Measurements from ENCODE around the gene ZP1. TPM values are rescaled to one million over a fixed set of nuclear protein-coding genes. Genes with fewer than 3 reads are reported as not detected.

The ZP1 gene
- total and polyA plus RNA-seq, 4 donors = 0.04 TPM; not detected in 3

DNA sequence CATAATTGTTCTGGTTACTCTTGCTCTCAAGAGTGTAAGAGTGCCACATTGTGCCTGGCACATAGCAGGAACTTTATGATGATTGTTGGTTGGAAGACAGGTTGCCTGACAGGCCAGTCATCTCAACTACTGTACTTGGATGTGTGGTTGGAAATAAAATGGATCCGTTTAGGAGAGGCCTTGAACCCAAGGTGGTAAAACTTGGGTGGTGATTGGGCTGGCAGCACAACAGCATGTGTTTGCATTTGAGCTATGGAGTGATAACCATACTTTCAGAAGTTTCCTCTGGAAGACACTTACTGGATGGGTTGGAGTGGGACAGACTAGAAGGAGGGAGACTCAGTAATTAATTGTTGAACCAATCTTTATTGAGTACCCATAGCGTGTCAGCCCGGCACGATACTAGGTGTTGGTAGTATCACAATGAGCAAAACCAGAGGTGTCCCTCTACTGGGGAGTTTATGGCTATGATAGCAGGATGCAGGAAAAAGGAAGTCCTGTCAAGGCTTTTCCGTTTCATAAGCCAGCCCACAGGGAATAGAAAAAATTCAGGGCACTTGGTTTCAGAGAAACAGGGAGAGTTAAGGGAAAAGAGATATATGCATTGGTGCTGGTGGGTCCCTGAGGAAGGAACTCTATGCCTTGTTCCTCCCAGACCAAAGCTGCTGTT lies 43.5 kb downstream of the ZP1 start:
- Histone ChIP-seq H3K27ac (ENCODE audit: low read depth in 1 of 2, low read length in 1 of 2) (peak overlapping the region in 1 of 2 donors; percentile 65), H3K9ac (ENCODE audit: insufficient read depth in 1 of 2, low read length in 2 of 2) (no peak overlapping the region), H3K9me3 (ENCODE audit: control insufficient read depth in 4 of 4, insufficient read depth in 3 of 4, low read length in 3 of 4) (no peaks in the 10 kb centered on the region), H3K27me3 (ENCODE audit: control insufficient read depth in 3 of 3, insufficient read depth in 3 of 3, low read length in 2 of 3) (no peaks in the 10 kb centered on the region), H3K36me3 (ENCODE audit: control insufficient read depth in 4 of 4, insufficient read depth in 4 of 4, low read length in 4 of 4) (no peaks in the 10 kb centered on the region), H3K4me1 (ENCODE audit: control insufficient read depth in 5 of 5, insufficient read depth in 5 of 5, low read length in 5 of 5) (peaks cover 7 to 28% (median 12%) of the 10 kb centered on the region in 5 donors), H3K4me3 (no peak overlapping the region)
- 53 to 60% methylated on average over 5 of the region's 5 CpGs for WGBS, 2 donors
- TF ChIP-seq, protein P1, sequence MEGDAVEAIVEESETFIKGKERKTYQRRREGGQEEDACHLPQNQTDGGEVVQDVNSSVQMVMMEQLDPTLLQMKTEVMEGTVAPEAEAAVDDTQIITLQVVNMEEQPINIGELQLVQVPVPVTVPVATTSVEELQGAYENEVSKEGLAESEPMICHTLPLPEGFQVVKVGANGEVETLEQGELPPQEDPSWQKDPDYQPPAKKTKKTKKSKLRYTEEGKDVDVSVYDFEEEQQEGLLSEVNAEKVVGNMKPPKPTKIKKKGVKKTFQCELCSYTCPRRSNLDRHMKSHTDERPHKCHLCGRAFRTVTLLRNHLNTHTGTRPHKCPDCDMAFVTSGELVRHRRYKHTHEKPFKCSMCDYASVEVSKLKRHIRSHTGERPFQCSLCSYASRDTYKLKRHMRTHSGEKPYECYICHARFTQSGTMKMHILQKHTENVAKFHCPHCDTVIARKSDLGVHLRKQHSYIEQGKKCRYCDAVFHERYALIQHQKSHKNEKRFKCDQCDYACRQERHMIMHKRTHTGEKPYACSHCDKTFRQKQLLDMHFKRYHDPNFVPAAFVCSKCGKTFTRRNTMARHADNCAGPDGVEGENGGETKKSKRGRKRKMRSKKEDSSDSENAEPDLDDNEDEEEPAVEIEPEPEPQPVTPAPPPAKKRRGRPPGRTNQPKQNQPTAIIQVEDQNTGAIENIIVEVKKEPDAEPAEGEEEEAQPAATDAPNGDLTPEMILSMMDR (IDR thresholded peaks at IDR 0.05; ENCODE audit: control extremely low read depth, extremely low read depth) = no peak
- ATAC-seq (ENCODE audit: insufficient read depth, low FRiP score) = no peak
- DNase-seq = peak in 2 of 3 donors; percentile 28 to 29

DNA sequence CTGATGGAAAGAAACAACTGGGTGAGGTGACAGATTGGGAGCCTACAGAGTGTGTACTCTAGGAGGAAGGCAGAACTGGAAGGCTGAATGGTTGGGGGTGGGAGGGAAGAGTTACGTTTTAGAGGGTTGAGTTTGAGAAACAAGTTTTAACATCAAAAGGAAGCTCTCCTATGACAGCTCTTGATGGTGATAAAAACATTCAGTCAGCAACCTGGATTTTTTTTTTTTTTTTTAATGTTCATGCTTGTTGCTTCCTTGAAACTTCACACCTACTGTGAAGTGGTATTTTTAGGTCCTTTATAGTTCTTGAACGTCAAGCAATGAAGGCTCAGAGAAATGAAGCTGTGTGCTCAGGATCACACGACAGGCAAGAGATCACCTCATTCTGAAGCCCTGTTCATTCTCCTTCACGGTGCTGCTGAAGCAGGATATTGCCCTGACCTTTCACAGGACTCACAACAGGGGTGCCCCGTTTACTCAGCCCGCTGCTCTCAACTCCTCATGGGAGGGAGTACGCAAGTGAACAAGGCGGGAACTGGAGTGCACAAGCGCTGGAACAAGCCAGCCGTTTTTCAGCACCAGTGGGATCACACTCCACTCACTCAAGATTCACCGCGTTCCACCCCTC lies 45.0 kb downstream of the ZP1 start:
- no peaks in the 10 kb centered on the region for H3K9me3 ChIP-seq (ENCODE audit: control insufficient read depth in 4 of 4, insufficient read depth in 3 of 4, low read length in 3 of 4)
- peak overlapping the region in 1 of 2 donors; percentile 40 for H3K9ac ChIP-seq (ENCODE audit: insufficient read depth in 1 of 2, low read length in 2 of 2)
- H3K4me1 ChIP-seq (ENCODE audit: control insufficient read depth in 5 of 5, insufficient read depth in 5 of 5, low read length in 5 of 5) = peaks cover 7 to 29% (median 13%) of the 10 kb centered on the region in 5 donors
- 66 to 87% methylated on average over 12 of the region's 12 CpGs for WGBS, 2 donors
- no peaks in the 10 kb centered on the region for H3K27me3 ChIP-seq (ENCODE audit: control insufficient read depth in 3 of 3, insufficient read depth in 3 of 3, low read length in 2 of 3)
- no peaks in the 10 kb centered on the region for H3K36me3 ChIP-seq (ENCODE audit: control insufficient read depth in 4 of 4, insufficient read depth in 4 of 4, low read length in 4 of 4)
- no peak overlapping the region for H3K27ac ChIP-seq (ENCODE audit: low read depth in 1 of 2, low read length in 1 of 2)
- ATAC-seq (ENCODE audit: insufficient read depth, low FRiP score) = no peak
- TF ChIP-seq, protein P1 (IDR thresholded peaks at IDR 0.05; ENCODE audit: control extremely low read depth, extremely low read depth) = no peak
- no peak for DNase-seq
- H3K4me3 ChIP-seq = no peak overlapping the region

DNA sequence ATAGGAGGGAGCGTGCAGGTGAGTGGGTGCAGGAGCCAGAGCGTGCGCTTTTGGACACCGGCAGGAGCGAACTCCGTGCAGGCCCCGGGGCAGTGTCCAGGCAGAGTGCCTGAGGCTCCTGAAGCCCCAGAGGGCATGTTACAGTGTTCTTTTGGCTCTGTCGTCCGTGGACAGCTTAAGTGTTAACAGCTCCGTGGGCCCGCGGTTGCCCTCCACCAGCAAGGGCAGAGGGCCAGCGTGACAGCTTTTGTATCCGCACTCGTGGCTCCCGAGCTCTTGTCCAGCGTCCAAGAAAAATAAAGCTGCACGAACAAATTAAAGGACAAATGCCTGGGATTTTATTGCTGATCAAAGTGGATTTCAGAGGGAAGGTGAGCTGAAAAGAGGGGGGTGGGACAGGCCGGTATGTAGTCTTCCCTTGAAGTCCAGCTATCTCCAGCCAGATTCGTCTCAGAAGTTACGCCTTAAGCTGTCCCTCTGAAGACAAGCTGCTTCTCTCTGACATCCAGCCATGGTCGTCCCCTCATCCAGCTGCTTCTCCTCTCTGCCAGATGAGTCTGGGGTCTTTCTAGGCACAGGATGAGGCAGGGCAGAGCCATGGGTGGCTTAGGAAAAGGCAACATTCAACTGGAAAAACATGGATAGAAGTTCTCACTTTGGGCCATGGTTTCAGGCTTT lies 45.6 kb downstream of the ZP1 start:
- peak overlapping the region; percentile 83 to 93 for H3K27ac ChIP-seq (ENCODE audit: low read depth in 1 of 2, low read length in 1 of 2)
- peaks cover 7 to 29% (median 13%) of the 10 kb centered on the region in 5 donors for H3K4me1 ChIP-seq (ENCODE audit: control insufficient read depth in 5 of 5, insufficient read depth in 5 of 5, low read length in 5 of 5)
- no peak overlapping the region for H3K4me3 ChIP-seq
- peak in 2 of 3 donors; percentile 44 to 47 for DNase-seq
- TF ChIP-seq, protein P1 (IDR thresholded peaks at IDR 0.05; ENCODE audit: control extremely low read depth, extremely low read depth) = no peak
- H3K27me3 ChIP-seq (ENCODE audit: control insufficient read depth in 3 of 3, insufficient read depth in 3 of 3, low read length in 2 of 3) = no peaks in the 10 kb centered on the region
- WGBS, 2 donors = 68 to 84% methylated on average over 22 of the region's 22 CpGs
- no peaks in the 10 kb centered on the region for H3K36me3 ChIP-seq (ENCODE audit: control insufficient read depth in 4 of 4, insufficient read depth in 4 of 4, low read length in 4 of 4)
- no peaks in the 10 kb centered on the region for H3K9me3 ChIP-seq (ENCODE audit: control insufficient read depth in 4 of 4, insufficient read depth in 3 of 4, low read length in 3 of 4)
- H3K9ac ChIP-seq (ENCODE audit: insufficient read depth in 1 of 2, low read length in 2 of 2) = peak overlapping the region in 1 of 2 donors; percentile 94
- no peak for ATAC-seq (ENCODE audit: insufficient read depth, low FRiP score)

Measured in lung (tissue), 12 donors.